Skeletal muscle tissue (tissue), 2 donors: ENCODE results near the gene PPP1R2B. TPM values are rescaled to one million over a fixed set of nuclear protein-coding genes. Genes with fewer than 3 reads are reported as not detected.

Source experiments
- small RNA-seq: library from RNA; depleted of rRNA; stranded (forward); fragments of <200 nt; gene quantifications from one replicate; pipeline ENCODE3, GENCODE V24; 2014
- total RNA-seq: library from RNA; depleted of rRNA; stranded (reverse); fragments of >200 nt; gene quantifications from one replicate; pipeline ENCODE4 v1.2.3, GENCODE V29; 2014

Gene PPP1R2B
- total RNA-seq, 1 donor from 2014 or later: not detected

Small RNAs within 50 kb of the gene (small RNA-seq; reads per million reads assigned to genes)
- not detected for gene RNU6-556P

Other genes with a start within 250 kb of the PPP1R2B start
- gene TIMD4, start 112.9 kb downstream of the PPP1R2B start, total RNA-seq: 3.1 TPM
- 0.52 TPM for gene HAVCR1, start 208.8 kb downstream of the PPP1R2B start, total RNA-seq